ENCODE data around the gene RETREG3. TPM values are rescaled to one million over a fixed set of nuclear protein-coding genes. Genes with fewer than 3 reads are reported as not detected.

RETREG3 gene
- total and polyA plus RNA-seq, 2 of the 13 experiments (the other 11 are each of a cell fraction or from before 2014, with no cell fraction given) = 47.0 to 55.8 TPM

DNA sequence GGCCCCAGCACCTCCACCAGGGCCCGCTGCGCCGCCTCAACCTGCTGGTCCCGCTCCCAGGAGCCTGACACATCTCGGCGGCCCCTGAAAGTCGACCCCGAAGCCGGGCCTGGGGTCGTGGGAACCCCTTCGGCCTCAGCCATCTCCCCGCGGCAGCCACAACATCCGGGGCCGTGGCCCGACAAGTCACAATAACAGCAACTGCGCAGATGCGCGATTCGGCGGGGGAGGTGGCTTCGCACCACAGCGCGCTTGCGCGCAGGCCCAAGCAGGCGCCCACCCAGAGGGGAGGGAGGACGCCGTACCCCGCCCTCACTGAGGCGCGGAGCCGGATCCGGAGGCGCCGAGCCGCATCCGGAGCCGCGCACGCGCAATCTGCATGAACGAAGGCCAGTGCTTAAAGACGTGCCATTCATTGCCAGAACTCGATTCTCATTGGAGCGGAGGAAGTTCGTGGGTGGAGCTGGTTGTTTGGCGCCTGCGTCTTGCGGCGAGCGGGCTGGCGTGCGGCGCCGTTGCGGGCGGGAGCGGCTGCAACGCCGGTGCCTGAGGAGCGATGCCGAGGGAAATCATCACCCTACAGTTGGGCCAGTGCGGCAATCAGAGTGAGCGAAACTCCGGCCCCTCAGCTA is at the start of gene RETREG3, which contains the start of gene TUBG1 (continued):
- TF ChIP-seq, protein P1, sequence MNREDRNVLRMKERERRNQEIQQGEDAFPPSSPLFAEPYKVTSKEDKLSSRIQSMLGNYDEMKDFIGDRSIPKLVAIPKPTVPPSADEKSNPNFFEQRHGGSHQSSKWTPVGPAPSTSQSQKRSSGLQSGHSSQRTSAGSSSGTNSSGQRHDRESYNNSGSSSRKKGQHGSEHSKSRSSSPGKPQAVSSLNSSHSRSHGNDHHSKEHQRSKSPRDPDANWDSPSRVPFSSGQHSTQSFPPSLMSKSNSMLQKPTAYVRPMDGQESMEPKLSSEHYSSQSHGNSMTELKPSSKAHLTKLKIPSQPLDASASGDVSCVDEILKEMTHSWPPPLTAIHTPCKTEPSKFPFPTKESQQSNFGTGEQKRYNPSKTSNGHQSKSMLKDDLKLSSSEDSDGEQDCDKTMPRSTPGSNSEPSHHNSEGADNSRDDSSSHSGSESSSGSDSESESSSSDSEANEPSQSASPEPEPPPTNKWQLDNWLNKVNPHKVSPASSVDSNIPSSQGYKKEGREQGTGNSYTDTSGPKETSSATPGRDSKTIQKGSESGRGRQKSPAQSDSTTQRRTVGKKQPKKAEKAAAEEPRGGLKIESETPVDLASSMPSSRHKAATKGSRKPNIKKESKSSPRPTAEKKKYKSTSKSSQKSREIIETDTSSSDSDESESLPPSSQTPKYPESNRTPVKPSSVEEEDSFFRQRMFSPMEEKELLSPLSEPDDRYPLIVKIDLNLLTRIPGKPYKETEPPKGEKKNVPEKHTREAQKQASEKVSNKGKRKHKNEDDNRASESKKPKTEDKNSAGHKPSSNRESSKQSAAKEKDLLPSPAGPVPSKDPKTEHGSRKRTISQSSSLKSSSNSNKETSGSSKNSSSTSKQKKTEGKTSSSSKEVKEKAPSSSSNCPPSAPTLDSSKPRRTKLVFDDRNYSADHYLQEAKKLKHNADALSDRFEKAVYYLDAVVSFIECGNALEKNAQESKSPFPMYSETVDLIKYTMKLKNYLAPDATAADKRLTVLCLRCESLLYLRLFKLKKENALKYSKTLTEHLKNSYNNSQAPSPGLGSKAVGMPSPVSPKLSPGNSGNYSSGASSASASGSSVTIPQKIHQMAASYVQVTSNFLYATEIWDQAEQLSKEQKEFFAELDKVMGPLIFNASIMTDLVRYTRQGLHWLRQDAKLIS (CRISPR knock-in tag; IDR thresholded peaks at IDR 0.05) = no peak; the same call in 1 of the 2 replicates
- TF ChIP-seq JUN (CRISPR knock-in tag; IDR thresholded peaks at IDR 0.05) = no peak
- TF ChIP-seq MIER3 (CRISPR knock-in tag; IDR thresholded peaks at IDR 0.05; ENCODE audit: borderline replicate concordance) = 0 out of 2 replicates have a peak, but pooled peaks have one; percentile 7
- TF ChIP-seq MIXL1 (CRISPR knock-in tag; IDR thresholded peaks at IDR 0.05) = peak; percentile 35; the same call in 1 of the 2 replicates
- TF ChIP-seq HDAC2 (CRISPR knock-in tag; IDR thresholded peaks at IDR 0.05) = peak; percentile 69
- TF ChIP-seq RCOR2 (CRISPR knock-in tag; IDR thresholded peaks at IDR 0.05) = no peak
- TF ChIP-seq TEAD2 (CRISPR knock-in tag; IDR thresholded peaks at IDR 0.05) = no peak
- TF ChIP-seq ONECUT2 (CRISPR knock-in tag; IDR thresholded peaks at IDR 0.05) = peak; percentile 47; the same call in 1 of the 2 replicates
- TF ChIP-seq, protein P2, sequence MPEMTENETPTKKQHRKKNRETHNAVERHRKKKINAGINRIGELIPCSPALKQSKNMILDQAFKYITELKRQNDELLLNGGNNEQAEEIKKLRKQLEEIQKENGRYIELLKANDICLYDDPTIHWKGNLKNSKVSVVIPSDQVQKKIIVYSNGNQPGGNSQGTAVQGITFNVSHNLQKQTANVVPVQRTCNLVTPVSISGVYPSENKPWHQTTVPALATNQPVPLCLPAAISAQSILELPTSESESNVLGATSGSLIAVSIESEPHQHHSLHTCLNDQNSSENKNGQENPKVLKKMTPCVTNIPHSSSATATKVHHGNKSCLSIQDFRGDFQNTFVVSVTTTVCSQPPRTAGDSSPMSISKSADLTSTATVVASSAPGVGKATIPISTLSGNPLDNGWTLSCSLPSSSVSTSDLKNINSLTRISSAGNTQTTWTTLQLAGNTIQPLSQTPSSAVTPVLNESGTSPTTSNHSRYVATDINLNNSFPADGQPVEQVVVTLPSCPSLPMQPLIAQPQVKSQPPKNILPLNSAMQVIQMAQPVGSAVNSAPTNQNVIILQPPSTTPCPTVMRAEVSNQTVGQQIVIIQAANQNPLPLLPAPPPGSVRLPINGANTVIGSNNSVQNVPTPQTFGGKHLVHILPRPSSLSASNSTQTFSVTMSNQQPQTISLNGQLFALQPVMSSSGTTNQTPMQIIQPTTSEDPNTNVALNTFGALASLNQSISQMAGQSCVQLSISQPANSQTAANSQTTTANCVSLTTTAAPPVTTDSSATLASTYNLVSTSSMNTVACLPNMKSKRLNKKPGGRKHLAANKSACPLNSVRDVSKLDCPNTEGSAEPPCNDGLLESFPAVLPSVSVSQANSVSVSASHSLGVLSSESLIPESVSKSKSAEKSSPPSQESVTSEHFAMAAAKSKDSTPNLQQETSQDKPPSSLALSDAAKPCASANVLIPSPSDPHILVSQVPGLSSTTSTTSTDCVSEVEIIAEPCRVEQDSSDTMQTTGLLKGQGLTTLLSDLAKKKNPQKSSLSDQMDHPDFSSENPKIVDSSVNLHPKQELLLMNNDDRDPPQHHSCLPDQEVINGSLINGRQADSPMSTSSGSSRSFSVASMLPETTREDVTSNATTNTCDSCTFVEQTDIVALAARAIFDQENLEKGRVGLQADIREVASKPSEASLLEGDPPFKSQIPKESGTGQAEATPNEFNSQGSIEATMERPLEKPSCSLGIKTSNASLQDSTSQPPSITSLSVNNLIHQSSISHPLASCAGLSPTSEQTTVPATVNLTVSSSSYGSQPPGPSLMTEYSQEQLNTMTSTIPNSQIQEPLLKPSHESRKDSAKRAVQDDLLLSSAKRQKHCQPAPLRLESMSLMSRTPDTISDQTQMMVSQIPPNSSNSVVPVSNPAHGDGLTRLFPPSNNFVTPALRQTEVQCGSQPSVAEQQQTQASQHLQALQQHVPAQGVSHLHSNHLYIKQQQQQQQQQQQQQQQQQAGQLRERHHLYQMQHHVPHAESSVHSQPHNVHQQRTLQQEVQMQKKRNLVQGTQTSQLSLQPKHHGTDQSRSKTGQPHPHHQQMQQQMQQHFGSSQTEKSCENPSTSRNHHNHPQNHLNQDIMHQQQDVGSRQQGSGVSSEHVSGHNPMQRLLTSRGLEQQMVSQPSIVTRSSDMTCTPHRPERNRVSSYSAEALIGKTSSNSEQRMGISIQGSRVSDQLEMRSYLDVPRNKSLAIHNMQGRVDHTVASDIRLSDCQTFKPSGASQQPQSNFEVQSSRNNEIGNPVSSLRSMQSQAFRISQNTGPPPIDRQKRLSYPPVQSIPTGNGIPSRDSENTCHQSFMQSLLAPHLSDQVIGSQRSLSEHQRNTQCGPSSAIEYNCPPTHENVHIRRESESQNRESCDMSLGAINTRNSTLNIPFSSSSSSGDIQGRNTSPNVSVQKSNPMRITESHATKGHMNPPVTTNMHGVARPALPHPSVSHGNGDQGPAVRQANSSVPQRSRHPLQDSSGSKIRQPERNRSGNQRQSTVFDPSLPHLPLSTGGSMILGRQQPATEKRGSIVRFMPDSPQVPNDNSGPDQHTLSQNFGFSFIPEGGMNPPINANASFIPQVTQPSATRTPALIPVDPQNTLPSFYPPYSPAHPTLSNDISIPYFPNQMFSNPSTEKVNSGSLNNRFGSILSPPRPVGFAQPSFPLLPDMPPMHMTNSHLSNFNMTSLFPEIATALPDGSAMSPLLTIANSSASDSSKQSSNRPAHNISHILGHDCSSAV (CRISPR knock-in tag; IDR thresholded peaks at IDR 0.05; ENCODE audit: borderline replicate concordance) = no peak
- TF ChIP-seq ZNF260 (CRISPR knock-in tag; IDR thresholded peaks at IDR 0.05; ENCODE audit: borderline replicate concordance, low read depth) = no peak
- no peak for TF ChIP-seq EP300 (IDR thresholded peaks at IDR 0.05; ENCODE audit: low read depth in 2 of 2, low read length in 2 of 2)
- no peak for TF ChIP-seq EP300 (CRISPR knock-in tag; IDR thresholded peaks at IDR 0.05; ENCODE audit: borderline replicate concordance)
- no peak for TF ChIP-seq SRSF9 (IDR thresholded peaks at IDR 0.05; ENCODE audit: borderline replicate concordance, insufficient read depth, low read depth, low read length, poor library complexity, severe bottlenecking)
- TF ChIP-seq ZNF431 (CRISPR knock-in tag; IDR thresholded peaks at IDR 0.05; ENCODE audit: borderline replicate concordance, low read depth) = peak; percentile 93; the same call in 1 of the 2 replicates
- peak; percentile 22; the same call in 1 of the 2 replicates for TF ChIP-seq ZFP1 (CRISPR knock-in tag; IDR thresholded peaks at IDR 0.05)
- TF ChIP-seq RFX1 (IDR thresholded peaks at IDR 0.05) = no peak
- TF ChIP-seq GFI1 (CRISPR knock-in tag; IDR thresholded peaks at IDR 0.05; ENCODE audit: borderline replicate concordance) = peak; percentile 72; the same call in 1 of the 2 replicates
- no peak; the same call in 1 of the 2 replicates for TF ChIP-seq ZNF713 (CRISPR knock-in tag; IDR thresholded peaks at IDR 0.05)
- TF ChIP-seq ZNF143 (CRISPR knock-in tag; IDR thresholded peaks at IDR 0.05) = 0 out of 2 replicates have a peak, but pooled peaks have one; percentile 42

Data from HepG2 (cell line).